IPS-15b (cell line): ENCODE data around the gene EPS15.
"Not testable (repeated sequence)": the region's sequence is repeated elsewhere in the genome, so short reads cannot be mapped to it uniquely, and the experiment has no call there.

ENCODE experiments used
- H3K27me3 ChIP-seq: one replicate; pipeline ENCODE4 v1.6.1; 2013; ENCODE audit warnings: low read length; ENCODE audit not compliant: control insufficient read depth, insufficient read depth
- H3K36me3 ChIP-seq: one replicate; pipeline ENCODE4 v1.6.1; 2013; ENCODE audit warnings: low read length; ENCODE audit not compliant: control insufficient read depth, insufficient read depth
- H3K4me1 ChIP-seq: one replicate; pipeline ENCODE4 v1.6.1; 2013; ENCODE audit warnings: mild to moderate bottlenecking, low read length; ENCODE audit not compliant: control insufficient read depth, insufficient read depth
- H3K4me3 ChIP-seq: one replicate; pipeline ENCODE4 v1.5.1; 2013; ENCODE audit warnings: low read depth, low read length
- H3K9ac ChIP-seq: one replicate; pipeline ENCODE4 v1.6.1; 2013; ENCODE audit warnings: low read depth, mild to moderate bottlenecking, low read length
- H3K9me3 ChIP-seq: one replicate; pipeline ENCODE4 v1.6.1; 2013; ENCODE audit warnings: mild to moderate bottlenecking, low read length; ENCODE audit not compliant: control insufficient read depth, insufficient read depth

Gene EPS15

DNA sequence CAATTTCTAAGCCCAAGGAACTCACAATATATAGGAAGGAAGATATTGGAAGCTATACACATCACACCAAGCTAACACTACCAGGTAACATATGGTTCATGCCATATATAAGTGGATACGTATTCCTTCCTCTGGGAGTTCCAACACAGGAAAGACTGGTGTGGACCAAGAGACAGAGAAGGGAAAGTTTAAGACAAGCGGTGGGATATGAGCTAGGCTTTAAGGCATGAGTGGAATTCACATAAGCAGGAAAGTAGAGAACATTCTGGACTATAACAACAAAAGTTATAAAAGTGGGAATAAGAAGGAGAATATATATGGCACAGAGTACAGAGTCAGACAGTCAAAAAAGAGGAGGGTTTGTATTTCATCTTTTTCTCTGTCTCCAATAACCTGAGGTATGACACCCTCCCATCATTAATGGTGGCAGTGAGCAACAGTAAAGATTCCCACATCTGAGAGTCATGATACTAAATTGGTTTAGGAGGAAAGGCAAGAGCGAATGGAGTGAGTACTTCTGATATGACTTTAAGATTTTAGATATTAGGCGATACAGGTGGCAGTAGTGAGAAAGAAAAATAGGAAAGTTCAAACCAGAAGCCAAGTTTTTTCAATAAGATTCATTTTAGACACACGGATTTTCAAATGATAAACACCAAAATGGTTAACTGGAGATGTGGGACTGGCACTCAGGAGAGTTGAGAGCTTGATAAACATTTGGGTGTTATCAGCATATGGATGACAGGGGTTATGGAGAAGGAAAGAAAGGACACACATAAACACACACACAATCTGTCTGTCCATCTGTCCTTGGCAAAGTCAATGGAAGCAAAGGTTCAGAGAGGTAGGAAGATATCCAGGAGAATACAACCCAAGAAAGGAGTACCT, 101.3 kb downstream of the EPS15 start:
- peaks cover 14% of the 10 kb centered on the region for H3K4me1 ChIP-seq
- H3K27me3 ChIP-seq, result no peaks in the 10 kb centered on the region
- H3K36me3 ChIP-seq, result no peaks in the 10 kb centered on the region
- H3K4me3 ChIP-seq, result no peak overlapping the region
- H3K9me3 ChIP-seq, result no peaks in the 10 kb centered on the region
- H3K9ac ChIP-seq, result no peak overlapping the region

DNA sequence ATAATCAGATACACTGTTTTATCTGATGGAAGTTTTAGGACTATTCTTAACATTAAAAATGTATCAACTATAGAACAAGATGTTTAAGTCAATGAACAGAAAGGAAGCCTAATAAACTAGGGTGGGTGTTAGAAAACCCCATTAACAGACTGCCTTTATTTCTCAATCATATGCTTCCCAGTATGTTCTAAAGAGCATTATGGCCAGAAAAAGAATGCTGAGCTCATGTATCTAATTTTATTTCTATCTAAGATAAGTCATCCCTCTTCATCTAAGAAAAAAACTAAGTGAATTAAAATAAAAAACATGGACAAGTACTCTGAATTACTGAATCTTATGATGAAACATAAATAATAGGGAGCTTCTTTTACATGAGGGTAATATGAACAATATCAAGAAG, 102.2 kb downstream of the EPS15 start:
- no peak overlapping the region for H3K9ac ChIP-seq
- no peak overlapping the region for H3K4me3 ChIP-seq
- H3K36me3 ChIP-seq, result no peaks in the 10 kb centered on the region
- peaks cover 6% of the 10 kb centered on the region for H3K4me1 ChIP-seq
- H3K27me3 ChIP-seq, result no peaks in the 10 kb centered on the region
- no peaks in the 10 kb centered on the region for H3K9me3 ChIP-seq

DNA sequence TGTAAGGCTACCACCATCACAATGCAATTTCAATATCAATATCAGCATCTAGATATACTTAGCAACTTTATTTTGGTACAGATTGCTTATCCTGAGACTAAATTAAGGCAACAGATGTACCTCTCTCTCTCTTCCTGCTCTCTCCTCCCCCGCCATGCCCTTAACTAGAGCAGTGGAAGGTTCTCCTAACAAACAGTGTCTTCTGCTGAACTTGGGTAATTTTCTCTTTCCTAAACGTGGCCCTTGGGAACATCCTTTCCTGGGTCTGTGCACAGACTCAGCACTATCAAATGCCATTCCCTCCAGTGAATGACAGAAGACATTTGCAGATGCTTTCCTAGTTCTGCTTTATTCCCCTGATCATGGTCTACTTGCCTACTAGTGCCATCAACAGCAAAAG, 103.1 kb downstream of the EPS15 start:
- H3K36me3 ChIP-seq, result no peaks in the 10 kb centered on the region
- peaks cover 2% of the 10 kb centered on the region for H3K4me1 ChIP-seq
- H3K9ac ChIP-seq, result no peak overlapping the region
- H3K27me3 ChIP-seq, result no peaks in the 10 kb centered on the region
- no peak overlapping the region for H3K4me3 ChIP-seq
- no peaks in the 10 kb centered on the region for H3K9me3 ChIP-seq

DNA sequence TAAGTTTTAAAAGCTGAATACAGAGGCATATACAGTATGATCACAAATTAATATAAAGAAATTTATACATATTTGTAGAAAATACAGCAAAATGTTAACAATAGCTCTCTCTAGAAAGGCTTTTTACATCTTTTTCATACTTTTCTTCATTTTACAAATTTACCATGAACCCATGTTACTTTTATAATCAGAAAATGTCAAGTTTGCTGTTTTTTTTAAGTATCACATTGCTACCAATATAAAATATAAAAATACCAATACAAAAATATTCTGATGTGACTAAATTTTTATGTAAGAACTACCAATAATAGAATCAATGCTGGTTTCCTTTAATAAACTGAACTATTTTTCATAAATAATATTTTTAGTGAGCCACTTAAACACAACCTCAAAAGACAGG, 104.3 kb downstream of the EPS15 start:
- Histone ChIP-seq H3K4me1 (no peaks in the 10 kb centered on the region), H3K36me3 (no peaks in the 10 kb centered on the region), H3K27me3 (no peaks in the 10 kb centered on the region), H3K4me3 (no peak overlapping the region), H3K9me3 (no peaks in the 10 kb centered on the region), H3K9ac (no peak overlapping the region)

GRCh38 chr1:51411820-51412219, 107.2 kb downstream of the EPS15 start:
- H3K4me1 ChIP-seq, H3K36me3 ChIP-seq, H3K27me3 ChIP-seq: not testable (repeated sequence)

GRCh38 chr1:51410568-51411460, 108.3 kb downstream of the EPS15 start:
- Histone ChIP-seq H3K4me1 (no peaks in the 10 kb centered on the region), H3K27me3 (no peaks in the 10 kb centered on the region), H3K36me3 (peaks cover 3% of the 10 kb centered on the region), H3K9me3 (no peaks in the 10 kb centered on the region), H3K4me3 (no peak overlapping the region), H3K9ac (no peak overlapping the region)

More at GRCh38 chr1:51411820-51412219, 107.2 kb downstream of the EPS15 start:
- not testable (repeated sequence) for H3K9me3 ChIP-seq, H3K4me3 ChIP-seq, H3K9ac ChIP-seq

- not testable (repeated sequence) for H3K9ac ChIP-seq, H3K27me3 ChIP-seq, H3K9me3 ChIP-seq, H3K4me3 ChIP-seq, H3K4me1 ChIP-seq, H3K36me3 ChIP-seq
These were observed 109.1 kb downstream of the EPS15 start for GRCh38 chr1:51409755-51410541.

DNA sequence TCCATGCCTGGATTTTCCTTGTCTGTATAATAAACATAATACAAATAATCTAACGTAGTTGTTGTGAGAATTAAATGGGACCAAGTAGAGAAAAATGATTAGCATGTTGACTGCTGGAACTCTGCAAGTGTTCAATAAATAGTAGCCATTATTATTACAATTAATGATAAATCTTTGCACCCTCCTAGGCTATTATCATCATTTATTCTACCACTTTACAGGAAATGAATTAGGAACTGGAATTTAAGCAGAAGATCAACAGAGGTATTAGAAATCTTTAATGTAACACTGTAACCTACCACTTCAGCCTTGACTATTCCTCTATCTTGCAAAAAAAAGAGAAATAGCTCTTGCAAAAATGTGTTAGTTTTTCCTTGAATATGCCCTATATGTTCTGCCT, 126.8 kb downstream of the EPS15 start:
- H3K9ac ChIP-seq, result no peak overlapping the region
- no peaks in the 10 kb centered on the region for H3K27me3 ChIP-seq
- H3K4me1 ChIP-seq, result no peaks in the 10 kb centered on the region
- no peaks in the 10 kb centered on the region for H3K36me3 ChIP-seq
- H3K9me3 ChIP-seq, result no peaks in the 10 kb centered on the region
- H3K4me3 ChIP-seq, result no peak overlapping the region

- H3K36me3 ChIP-seq, H3K9ac ChIP-seq, H3K9me3 ChIP-seq, H3K4me3 ChIP-seq, H3K27me3 ChIP-seq, H3K4me1 ChIP-seq: not testable (repeated sequence)
These were observed 128.4 kb downstream of the EPS15 start for GRCh38 chr1:51390641-51391040.

- H3K9me3 ChIP-seq, H3K9ac ChIP-seq, H3K4me3 ChIP-seq, H3K27me3 ChIP-seq, H3K4me1 ChIP-seq, H3K36me3 ChIP-seq: not testable (repeated sequence)
These were observed 131.8 kb downstream of the EPS15 start for GRCh38 chr1:51387288-51387687.

DNA sequence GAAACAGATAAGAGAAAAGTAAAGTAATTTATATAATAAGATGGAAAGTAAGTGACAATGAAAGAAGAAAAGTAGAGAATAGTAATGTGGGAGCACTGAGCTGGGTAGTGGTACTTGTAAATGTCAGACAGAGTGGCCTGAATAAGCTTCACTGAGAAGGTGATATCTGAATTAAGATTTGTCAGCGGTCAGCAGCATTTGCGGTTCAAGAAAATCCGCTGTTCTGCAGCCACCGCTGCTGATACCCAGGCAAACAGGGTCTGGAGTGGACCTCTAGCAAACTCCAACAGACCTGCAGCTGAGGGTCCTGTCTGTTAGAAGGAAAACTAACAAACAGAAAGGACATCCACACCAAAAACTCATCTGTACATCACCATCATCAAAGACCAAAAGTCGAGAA, 132.8 kb downstream of the EPS15 start:
- not testable (repeated sequence) for H3K4me1 ChIP-seq, H3K9ac ChIP-seq, H3K9me3 ChIP-seq, H3K4me3 ChIP-seq, H3K36me3 ChIP-seq, H3K27me3 ChIP-seq
